ENCODE measurements around the gene UCKL1.
"Not testable (repeated sequence)": the region's sequence is repeated elsewhere in the genome, so short reads cannot be mapped to it uniquely, and the experiment has no call there.

The UCKL1 gene

GRCh38 chr20:63972312-63973159, 16.3 kb upstream of the UCKL1 start:
- DNase-seq (ENCODE audit: low spot score), result peak; percentile 87

- DNase-seq (ENCODE audit: low spot score), result not testable (repeated sequence)
These were observed 15.7 kb upstream of the UCKL1 start for GRCh38 chr20:63971960-63972311.

- DNase-seq (ENCODE audit: low spot score), result no peak
These were observed 14.7 kb upstream of the UCKL1 start for GRCh38 chr20:63970714-63971431.

GRCh38 chr20:63969838-63970713, 13.9 kb upstream of the UCKL1 start, which contains the start of gene ZNF512B:
ZNF512B (minus strand) TSS chr20:63969930; CDS start chr20:63967950, 1,980 bp downstream.
- DNase-seq (ENCODE audit: low spot score), result peak; percentile 36

- no peak for DNase-seq (ENCODE audit: low spot score)
These were observed 12.9 kb upstream of the UCKL1 start for GRCh38 chr20:63968928-63969760.

GRCh38 chr20:63968136-63968927, 12.1 kb upstream of the UCKL1 start:
- no peak for DNase-seq (ENCODE audit: low spot score)

GRCh38 chr20:63967330-63968135, 11.3 kb upstream of the UCKL1 start:
- no peak for DNase-seq (ENCODE audit: low spot score)

- no peak for DNase-seq (ENCODE audit: low spot score)
These were observed 10.7 kb upstream of the UCKL1 start for GRCh38 chr20:63966944-63967322.

- no peak for DNase-seq (ENCODE audit: low spot score)
These were observed 10.1 kb upstream of the UCKL1 start for GRCh38 chr20:63966172-63966943.

GRCh38 chr20:63964412-63964811, 8.2 kb upstream of the UCKL1 start:
- DNase-seq (ENCODE audit: low spot score), result no peak

GRCh38 chr20:63963784-63964301, 7.6 kb upstream of the UCKL1 start:
- DNase-seq (ENCODE audit: low spot score), result no peak

GRCh38 chr20:63963348-63963741, 7.1 kb upstream of the UCKL1 start:
- no peak for DNase-seq (ENCODE audit: low spot score)

GRCh38 chr20:63962426-63963347, 6.5 kb upstream of the UCKL1 start:
- DNase-seq (ENCODE audit: low spot score), result no peak

GRCh38 chr20:63961664-63962425, 5.6 kb upstream of the UCKL1 start:
- DNase-seq (ENCODE audit: low spot score), result no peak

- not testable (repeated sequence) for DNase-seq (ENCODE audit: low spot score)
These were observed 4.7 kb upstream of the UCKL1 start for GRCh38 chr20:63960654-63961621.

GRCh38 chr20:63959699-63960075, 3.5 kb upstream of the UCKL1 start:
- DNase-seq (ENCODE audit: low spot score), result no peak
